GM12875 (cell line): ENCODE results near the gene CDH12.

ENCODE experiments used
- H3K4me3 ChIP-seq: one replicate; pipeline ENCODE4 v1.5.1; 2011; ENCODE audit warnings: low read depth, low read length, control low read depth
- CTCF ChIP-seq: IDR thresholded peaks from 2 replicates; pipeline ENCODE4 v1.5.1; 2011; ENCODE audit warnings: low read depth, mild to moderate bottlenecking, control low read depth, inconsistent platforms, low read length, moderate library complexity, borderline replicate concordance; ENCODE audit not compliant: insufficient read depth

CDH12 gene

GRCh38 chr5:22465616-22466015 is 387.5 kb downstream of the CDH12 start:
- no peak for TF ChIP-seq CTCF
- H3K4me3 ChIP-seq, result no peak overlapping the region

GRCh38 chr5:22465177-22465576 is 388.0 kb downstream of the CDH12 start:
- no peak for TF ChIP-seq CTCF
- H3K4me3 ChIP-seq, result no peak overlapping the region

- TF ChIP-seq CTCF, result no peak
- H3K4me3 ChIP-seq, result no peak overlapping the region
These were observed 393.0 kb downstream of the CDH12 start for GRCh38 chr5:22460189-22460588.

GRCh38 chr5:22432905-22433304 is 420.2 kb downstream of the CDH12 start:
- no peak for TF ChIP-seq CTCF
- no peak overlapping the region for H3K4me3 ChIP-seq

GRCh38 chr5:22431840-22432239 is 421.3 kb downstream of the CDH12 start:
- TF ChIP-seq CTCF, result no peak
- no peak overlapping the region for H3K4me3 ChIP-seq

GRCh38 chr5:22431406-22431805 is 421.7 kb downstream of the CDH12 start:
- H3K4me3 ChIP-seq, result no peak overlapping the region
- no peak for TF ChIP-seq CTCF

GRCh38 chr5:22411554-22412349 is 441.4 kb downstream of the CDH12 start:
- no peak for TF ChIP-seq CTCF
- no peak overlapping the region for H3K4me3 ChIP-seq
